GM12864 (cell line): ENCODE data around the gene OR6A2.

ENCODE experiments used
- DNase-seq: peaks from one replicate; pipeline ENCODE4 v3.0.0-alpha.2; 2011; ENCODE audit warnings: low read depth
- H3K4me3 ChIP-seq: 2 replicates; pipeline ENCODE4 v1.5.1; 2011; ENCODE audit warnings: mild to moderate bottlenecking, low read depth, low read length, control low read depth
- CTCF ChIP-seq: IDR thresholded peaks from 2 replicates; pipeline ENCODE4 v1.5.1; 2011; ENCODE audit warnings: low read depth, mild to moderate bottlenecking, moderate library complexity, low read length, control low read depth, inconsistent platforms; ENCODE audit errors: missing control alignments

Gene OR6A2

GRCh38 chr11:6746086-6746618, 53.3 kb downstream of the OR6A2 start:
- no peak for TF ChIP-seq CTCF
- peak; percentile 60 for DNase-seq
- peak overlapping the region; percentile 58 for H3K4me3 ChIP-seq

DNA sequence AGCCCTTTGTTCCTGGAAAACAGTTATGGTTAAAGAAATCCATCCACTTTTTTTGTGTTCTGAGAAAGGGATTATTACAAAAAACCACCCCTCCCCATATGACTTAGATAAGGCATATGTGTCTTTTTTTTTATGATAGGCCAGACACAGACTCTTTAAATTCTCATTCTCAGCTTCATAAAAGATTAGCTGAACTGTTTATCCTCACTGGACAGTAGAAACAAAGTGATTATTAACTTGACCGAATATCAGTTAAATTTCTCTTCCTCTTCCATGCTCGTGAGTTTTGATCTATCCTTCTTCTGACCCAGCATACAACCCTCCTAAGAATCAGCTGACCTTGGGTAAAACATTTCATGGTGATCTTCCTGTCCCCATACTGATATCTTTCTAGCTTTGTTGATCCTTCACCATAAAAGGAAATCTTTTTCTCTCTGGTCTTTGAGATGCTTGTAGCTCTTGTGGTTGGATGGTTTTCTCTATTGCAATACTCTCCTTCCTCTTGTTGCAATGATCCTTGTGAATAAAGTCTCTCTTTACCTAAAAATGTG, 53.9 kb downstream of the OR6A2 start:
- no peak for DNase-seq
- peak overlapping the region; percentile 58 for H3K4me3 ChIP-seq
- TF ChIP-seq CTCF, result no peak

- DNase-seq, result no peak
- no peak for TF ChIP-seq CTCF
- H3K4me3 ChIP-seq, result peak overlapping the region; percentile 58
These were observed 54.5 kb downstream of the OR6A2 start for GRCh38 chr11:6745018-6745417.

GRCh38 chr11:6742260-6742659, 57.2 kb downstream of the OR6A2 start:
- no peak overlapping the region for H3K4me3 ChIP-seq
- DNase-seq, result no peak
- no peak for TF ChIP-seq CTCF
